Neutrophil (primary cell): ENCODE results near the gene PPDPF.
A peak's percentile ranks its signal among the peaks of the same experiment; 100 is the strongest.
"Not testable (repeated sequence)": the region's sequence is repeated elsewhere in the genome, so short reads cannot be mapped to it uniquely, and the experiment has no call there.

Experiments used
- H3K27ac ChIP-seq: fragments of 200-600 bp; sonication (generic); 2 replicates; pipeline ENCODE4 v1.5.1; 2016; ENCODE audit warnings: mild to moderate bottlenecking, moderate library complexity
- H3K27me3 ChIP-seq: fragments of 200-600 bp; sonication (generic); 2 replicates; pipeline ENCODE4 v1.6.0; 2016; ENCODE audit warnings: mild to moderate bottlenecking
- H3K36me3 ChIP-seq: fragments of 200-600 bp; sonication (generic); 2 replicates; pipeline ENCODE4 v1.5.1; 2017
- H3K4me1 ChIP-seq, 2 experiments: fragments of 200-600 bp in 1 of 2; sonication (generic) in 1 of 2; 1 replicate in 1 of 2; 2 replicates in 1 of 2; pipeline versions ENCODE4 v1.5.1 to v1.6.1; 2013 to 2016; ENCODE audit warnings: low read depth in 1 of 2, low read length in 1 of 2, mild to moderate bottlenecking in 1 of 2, moderate library complexity in 1 of 2; ENCODE audit not compliant: control insufficient read depth in 1 of 2, insufficient read depth in 1 of 2
- H3K4me3 ChIP-seq, 2 experiments: fragments of 200-600 bp in 1 of 2; sonication (generic) in 1 of 2; 1 replicate in 1 of 2; 2 replicates in 1 of 2; pipeline ENCODE4 v1.5.1; 2013 to 2016; ENCODE audit warnings: low read depth in 1 of 2, low read length in 1 of 2, mild to moderate bottlenecking in 1 of 2, moderate library complexity in 1 of 2
- H3K9me3 ChIP-seq: fragments of 200-600 bp; sonication (generic); 2 replicates; pipeline ENCODE4 v1.5.1; 2016
- TF ChIP-seq, protein P1 (sequence below): fragments of 200-600 bp; sonication (generic); IDR thresholded peaks from 2 replicates; pipeline ENCODE4 v1.5.1; 2016; ENCODE audit warnings: antibody characterized with exemption

PPDPF gene

DNA sequence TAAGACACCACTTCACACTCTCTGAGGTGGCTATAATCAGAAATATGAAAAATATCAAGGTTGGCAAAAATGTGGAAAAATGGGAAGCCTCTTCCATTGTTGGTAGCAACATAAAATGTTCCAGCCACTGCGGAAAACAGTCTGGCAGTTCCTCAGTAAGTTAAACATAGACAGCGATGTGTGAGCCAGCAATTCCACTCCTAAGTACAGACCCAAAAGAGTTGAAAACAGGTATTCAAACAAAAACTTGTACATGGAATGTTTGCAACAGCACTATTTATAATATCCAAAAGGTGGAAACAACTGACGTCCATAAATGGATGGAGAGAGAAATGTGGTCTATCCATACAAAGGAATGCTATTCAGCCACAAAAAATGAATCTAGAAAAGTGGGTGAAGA, 7.4 kb upstream of the PPDPF start:
- Histone ChIP-seq H3K27ac (no peak overlapping the region), H3K36me3 (no peaks in the 10 kb centered on the region), H3K4me3 (no peak overlapping the region), H3K4me1 (no peaks in the 10 kb centered on the region), H3K27me3 (peaks cover 80% of the 10 kb centered on the region), H3K9me3 (peaks cover 5% of the 10 kb centered on the region)
- TF ChIP-seq, protein P1, sequence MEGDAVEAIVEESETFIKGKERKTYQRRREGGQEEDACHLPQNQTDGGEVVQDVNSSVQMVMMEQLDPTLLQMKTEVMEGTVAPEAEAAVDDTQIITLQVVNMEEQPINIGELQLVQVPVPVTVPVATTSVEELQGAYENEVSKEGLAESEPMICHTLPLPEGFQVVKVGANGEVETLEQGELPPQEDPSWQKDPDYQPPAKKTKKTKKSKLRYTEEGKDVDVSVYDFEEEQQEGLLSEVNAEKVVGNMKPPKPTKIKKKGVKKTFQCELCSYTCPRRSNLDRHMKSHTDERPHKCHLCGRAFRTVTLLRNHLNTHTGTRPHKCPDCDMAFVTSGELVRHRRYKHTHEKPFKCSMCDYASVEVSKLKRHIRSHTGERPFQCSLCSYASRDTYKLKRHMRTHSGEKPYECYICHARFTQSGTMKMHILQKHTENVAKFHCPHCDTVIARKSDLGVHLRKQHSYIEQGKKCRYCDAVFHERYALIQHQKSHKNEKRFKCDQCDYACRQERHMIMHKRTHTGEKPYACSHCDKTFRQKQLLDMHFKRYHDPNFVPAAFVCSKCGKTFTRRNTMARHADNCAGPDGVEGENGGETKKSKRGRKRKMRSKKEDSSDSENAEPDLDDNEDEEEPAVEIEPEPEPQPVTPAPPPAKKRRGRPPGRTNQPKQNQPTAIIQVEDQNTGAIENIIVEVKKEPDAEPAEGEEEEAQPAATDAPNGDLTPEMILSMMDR = no peak

GRCh38 chr20:63514520-63514919, 6.0 kb upstream of the PPDPF start:
- not testable (repeated sequence) for H3K9me3 ChIP-seq, H3K4me3 ChIP-seq, H3K27ac ChIP-seq, H3K4me1 ChIP-seq, H3K36me3 ChIP-seq
- peaks cover 84% of the 10 kb centered on the region for H3K27me3 ChIP-seq

DNA sequence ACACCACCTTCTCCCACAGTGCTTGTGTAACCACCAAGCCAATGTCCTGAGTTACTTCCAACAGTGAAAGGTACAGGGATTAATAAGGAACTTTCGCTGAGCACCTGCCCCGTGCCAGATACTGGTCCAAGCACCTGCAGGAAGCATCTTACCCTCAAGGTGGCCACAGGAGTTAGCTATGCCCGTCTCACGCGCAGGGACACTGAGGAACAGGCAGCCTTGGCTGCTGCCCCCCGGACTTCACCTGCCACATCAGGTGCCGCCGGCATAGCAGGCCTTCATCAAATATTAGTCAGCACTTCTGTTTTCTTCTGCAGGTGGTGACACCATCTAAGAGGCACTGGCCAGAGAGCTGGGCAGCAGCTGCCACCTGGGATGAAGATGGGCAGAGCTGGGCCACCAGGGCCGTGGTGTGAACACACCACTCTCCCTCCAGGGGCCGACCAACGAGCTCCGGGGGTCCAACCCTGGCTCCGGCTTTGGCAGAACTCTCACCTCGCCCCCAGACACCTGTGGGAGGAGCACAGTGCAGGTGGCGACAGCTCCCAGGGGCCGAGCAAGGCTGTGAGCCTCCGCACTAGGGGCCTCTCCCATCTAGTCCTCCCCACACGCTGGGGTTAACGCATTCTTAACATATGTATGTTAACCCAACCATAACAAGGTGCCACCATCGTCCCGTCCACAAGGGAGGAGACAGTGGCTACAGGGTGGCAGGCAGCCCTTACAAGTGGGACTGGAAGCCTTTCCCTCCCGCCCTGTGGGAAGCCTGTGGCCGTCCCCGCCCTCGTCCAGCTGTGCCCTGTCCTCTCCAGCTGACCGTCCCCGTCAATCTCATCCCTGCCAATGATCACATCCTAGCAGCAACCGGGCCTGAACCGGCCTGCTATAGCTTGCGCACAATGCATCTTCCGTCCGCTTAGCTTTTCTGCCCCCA, 2.9 kb upstream of the PPDPF start:
- H3K27me3 ChIP-seq = peaks cover 75% of the 10 kb centered on the region
- H3K4me1 ChIP-seq = peaks cover 13 to 18% of the 10 kb centered on the region in 2 experiments
- no peaks in the 10 kb centered on the region for H3K36me3 ChIP-seq
- no peak overlapping the region for H3K27ac ChIP-seq
- TF ChIP-seq, protein P1 = no peak
- H3K9me3 ChIP-seq = peaks cover 5% of the 10 kb centered on the region
- no peak overlapping the region for H3K4me3 ChIP-seq

DNA sequence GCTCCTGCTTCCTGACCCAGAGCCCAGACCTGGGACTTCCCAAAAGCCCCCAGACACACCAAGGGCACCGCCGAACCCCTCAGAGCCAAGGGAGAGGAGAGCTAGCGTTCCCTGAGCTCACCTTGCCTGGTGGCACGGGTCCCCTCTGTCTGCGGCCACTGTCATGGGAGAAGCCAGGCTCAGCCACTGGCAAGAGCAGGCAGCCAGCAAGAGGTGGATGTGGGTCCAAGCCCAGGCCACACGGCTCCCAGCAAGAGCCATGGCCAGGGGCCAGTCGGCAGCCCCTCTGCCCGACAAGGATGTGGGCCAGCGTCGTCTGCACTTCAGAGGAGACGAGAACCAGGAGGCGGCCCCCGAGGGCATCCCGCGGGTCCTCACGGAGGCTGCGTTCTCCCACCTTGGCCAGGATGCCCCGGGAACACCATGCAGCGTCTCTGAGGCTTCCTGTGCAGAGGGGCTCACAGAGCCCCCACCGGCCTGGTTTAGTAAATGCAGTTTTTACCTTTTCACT, 2.2 kb upstream of the PPDPF start:
- H3K27ac ChIP-seq = no peak overlapping the region
- H3K36me3 ChIP-seq = no peaks in the 10 kb centered on the region
- H3K4me1 ChIP-seq = peaks cover 13 to 18% of the 10 kb centered on the region in 2 experiments
- H3K9me3 ChIP-seq = peaks cover 5% of the 10 kb centered on the region
- H3K4me3 ChIP-seq = no peak overlapping the region
- H3K27me3 ChIP-seq = peaks cover 69% of the 10 kb centered on the region
- TF ChIP-seq, protein P1 = no peak

DNA sequence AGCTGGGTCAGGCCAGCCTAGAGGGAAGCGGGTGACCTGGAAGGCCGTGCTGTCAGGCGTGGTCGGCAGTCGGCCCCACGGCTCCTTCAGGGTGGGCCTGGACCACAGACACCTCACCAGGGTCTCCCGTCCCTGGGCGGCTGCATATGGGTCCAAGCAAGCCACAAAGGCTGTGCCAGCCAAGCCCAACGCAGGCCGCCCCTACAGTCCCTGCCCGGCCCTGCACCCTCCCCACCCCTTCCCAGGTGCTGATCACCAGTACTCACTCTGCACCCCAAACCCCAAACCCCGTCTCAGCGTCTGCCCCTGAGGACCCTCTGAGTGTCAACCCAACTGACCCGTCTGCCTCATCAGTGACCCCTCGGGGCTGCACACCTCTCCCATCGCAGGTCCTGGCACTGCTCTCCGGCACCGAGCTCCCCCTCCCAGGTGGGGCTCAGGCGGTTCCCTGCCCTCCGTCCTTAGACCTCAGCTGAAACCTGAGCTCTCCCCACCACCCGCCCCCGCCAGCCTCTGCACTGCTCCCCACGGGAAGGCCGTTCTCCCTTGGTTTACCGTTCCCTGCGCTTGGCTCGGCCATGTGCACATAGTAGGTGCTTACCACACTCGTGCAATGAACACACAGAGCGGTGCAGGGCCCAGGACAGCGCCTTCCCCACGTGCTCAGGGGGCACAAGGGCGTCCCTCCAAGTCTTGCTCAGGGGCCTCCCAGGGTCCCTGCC, 1.5 kb upstream of the PPDPF start:
- H3K4me3 ChIP-seq = peak overlapping the region in 1 of 2 experiments; percentile 61
- no peaks in the 10 kb centered on the region for H3K36me3 ChIP-seq
- peaks cover 13 to 18% of the 10 kb centered on the region in 2 experiments for H3K4me1 ChIP-seq
- TF ChIP-seq, protein P1 = no peak
- H3K9me3 ChIP-seq = peaks cover 5% of the 10 kb centered on the region
- H3K27ac ChIP-seq = no peak overlapping the region
- H3K27me3 ChIP-seq = peaks cover 62% of the 10 kb centered on the region
